Upper lobe of left lung (tissue), 4 donors: Measurements from ENCODE around the gene STARD7.

ENCODE experiments used
- CTCF ChIP-seq, 6 experiments: fragments of 450-650 bp in 4 of 6; fragments of 200-600 bp in 2 of 6; sonication (generic) in 2 of 6; IDR thresholded peaks; one replicate each; pipeline ENCODE4 v1.5.1; 2016 to 2019; ENCODE audit warnings: antibody characterized with exemption in 6 of 6
- POLR2A ChIP-seq, 4 donors: fragments of 450-650 bp; IDR thresholded peaks; one replicate each; pipeline ENCODE4 v1.5.1; 2016 to 2017; ENCODE audit warnings: antibody characterized with exemption in 4 of 4, mild to moderate bottlenecking in 2 of 4
- POLR2AphosphoS5 ChIP-seq, 2 donors: sonication (generic); formaldehyde crosslinking; IDR thresholded peaks; one replicate each; pipeline ENCODE4 v1.5.1; 2017; ENCODE audit warnings: antibody characterized with exemption in 2 of 2

- TF ChIP-seq CTCF (IDR thresholded peaks at IDR 0.05) = no peak
- TF ChIP-seq POLR2AphosphoS5 (IDR thresholded peaks at IDR 0.05) = no peak
- no peak for TF ChIP-seq POLR2A (IDR thresholded peaks at IDR 0.05)
These were observed 49.4 kb downstream of the STARD7 start for GRCh38 chr2:96159084-96159830.
